ENCODE results near the gene TECPR2. TPM values are rescaled to one million over a fixed set of nuclear protein-coding genes. Genes with fewer than 3 reads are reported as not detected.

The TECPR2 gene
- total and polyA plus RNA-seq, 12 donors = 5.1 to 74.3 (median 12.9) TPM

- H3K9me3 ChIP-seq (replicated peaks in 1 of 3) = no peaks in the 10 kb centered on the region
- peaks cover 6 to 18% of the 10 kb centered on the region in 2 donors for H3K4me1 ChIP-seq (replicated peaks in 1 of 2)
- H3K27ac ChIP-seq = no peak overlapping the region
- no peaks in the 10 kb centered on the region for H3K27me3 ChIP-seq
- DNase-seq = no peak
- no peak overlapping the region for H3K4me3 ChIP-seq
- H3K36me3 ChIP-seq (replicated peaks in 1 of 2) = peaks cover 0 to 49% of the 10 kb centered on the region in 2 donors
- 90 to 96% (median 93%) methylated on average over 2 of the region's 2 CpGs for WGBS, 4 donors
- intact Hi-C loops (cut with DNase I) = no loop called here
- no peak for TF ChIP-seq POLR2A (IDR thresholded peaks at IDR 0.05)
- TF ChIP-seq, protein P1, sequence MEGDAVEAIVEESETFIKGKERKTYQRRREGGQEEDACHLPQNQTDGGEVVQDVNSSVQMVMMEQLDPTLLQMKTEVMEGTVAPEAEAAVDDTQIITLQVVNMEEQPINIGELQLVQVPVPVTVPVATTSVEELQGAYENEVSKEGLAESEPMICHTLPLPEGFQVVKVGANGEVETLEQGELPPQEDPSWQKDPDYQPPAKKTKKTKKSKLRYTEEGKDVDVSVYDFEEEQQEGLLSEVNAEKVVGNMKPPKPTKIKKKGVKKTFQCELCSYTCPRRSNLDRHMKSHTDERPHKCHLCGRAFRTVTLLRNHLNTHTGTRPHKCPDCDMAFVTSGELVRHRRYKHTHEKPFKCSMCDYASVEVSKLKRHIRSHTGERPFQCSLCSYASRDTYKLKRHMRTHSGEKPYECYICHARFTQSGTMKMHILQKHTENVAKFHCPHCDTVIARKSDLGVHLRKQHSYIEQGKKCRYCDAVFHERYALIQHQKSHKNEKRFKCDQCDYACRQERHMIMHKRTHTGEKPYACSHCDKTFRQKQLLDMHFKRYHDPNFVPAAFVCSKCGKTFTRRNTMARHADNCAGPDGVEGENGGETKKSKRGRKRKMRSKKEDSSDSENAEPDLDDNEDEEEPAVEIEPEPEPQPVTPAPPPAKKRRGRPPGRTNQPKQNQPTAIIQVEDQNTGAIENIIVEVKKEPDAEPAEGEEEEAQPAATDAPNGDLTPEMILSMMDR (IDR thresholded peaks at IDR 0.05) = no peak
These were observed 3.4 kb upstream of the TECPR2 start for GRCh38 chr14:102359341-102359740.

GRCh38 chr14:102360388-102360787 lies 2.4 kb upstream of the TECPR2 start:
- TF ChIP-seq POLR2A (IDR thresholded peaks at IDR 0.05) = no peak
- TF ChIP-seq, protein P1 (IDR thresholded peaks at IDR 0.05) = no peak
- 92 to 100% (median 98%) methylated on average over 3 of the region's 3 CpGs for WGBS, 4 donors
- Histone ChIP-seq H3K36me3 (replicated peaks in 1 of 2) (peaks cover 0 to 38% of the 10 kb centered on the region in 2 donors), H3K27me3 (no peaks in the 10 kb centered on the region), H3K4me1 (replicated peaks in 1 of 2) (peaks cover 9 to 20% of the 10 kb centered on the region in 2 donors), H3K9me3 (replicated peaks in 1 of 3) (no peaks in the 10 kb centered on the region), H3K4me3 (no peak overlapping the region), H3K27ac (no peak overlapping the region)
- no peak for DNase-seq
- intact Hi-C loops (cut with DNase I) = no loop called here

DNA sequence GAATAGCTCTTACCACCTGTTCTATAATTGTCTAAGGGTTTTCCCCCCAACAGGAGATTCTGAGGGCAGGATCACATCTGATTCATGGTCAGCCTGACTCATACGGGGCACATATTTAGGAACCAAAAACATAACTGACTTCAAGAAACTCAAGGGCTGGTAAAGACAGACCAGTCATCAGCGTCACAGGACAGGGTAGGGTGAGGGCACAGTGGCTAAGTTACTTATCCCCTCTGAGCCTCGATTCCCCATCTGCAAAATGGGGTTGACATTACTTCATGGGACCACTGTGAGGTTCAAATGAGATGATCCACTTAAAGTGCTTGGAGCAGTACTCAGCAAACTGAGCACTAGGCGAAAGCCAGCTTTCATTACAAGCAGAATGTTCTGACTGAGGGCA lies 657 bp upstream of the TECPR2 start:
- Histone ChIP-seq H3K4me3 (peak overlapping the region; percentile 34 to 95 (median 82)), H3K9me3 (replicated peaks in 1 of 3) (no peaks in the 10 kb centered on the region), H3K27ac (peak overlapping the region in 4 of 5 donors; percentile 59 to 89 (median 83)), H3K4me1 (replicated peaks in 1 of 2) (peaks cover 9 to 20% of the 10 kb centered on the region in 2 donors), H3K27me3 (no peaks in the 10 kb centered on the region), H3K36me3 (replicated peaks in 1 of 2) (peaks cover 0 to 21% of the 10 kb centered on the region in 2 donors)
- TF ChIP-seq, protein P1 (IDR thresholded peaks at IDR 0.05) = no peak
- no peak for TF ChIP-seq POLR2A (IDR thresholded peaks at IDR 0.05)
- DNase-seq = peak in 2 of 7 donors; percentile 21 to 25
- WGBS, 4 donors = 2 to 14% (median 12%) methylated on average over 3 to 4 of the region's 4 CpGs
- intact Hi-C loops (cut with DNase I) = no loop called here

DNA sequence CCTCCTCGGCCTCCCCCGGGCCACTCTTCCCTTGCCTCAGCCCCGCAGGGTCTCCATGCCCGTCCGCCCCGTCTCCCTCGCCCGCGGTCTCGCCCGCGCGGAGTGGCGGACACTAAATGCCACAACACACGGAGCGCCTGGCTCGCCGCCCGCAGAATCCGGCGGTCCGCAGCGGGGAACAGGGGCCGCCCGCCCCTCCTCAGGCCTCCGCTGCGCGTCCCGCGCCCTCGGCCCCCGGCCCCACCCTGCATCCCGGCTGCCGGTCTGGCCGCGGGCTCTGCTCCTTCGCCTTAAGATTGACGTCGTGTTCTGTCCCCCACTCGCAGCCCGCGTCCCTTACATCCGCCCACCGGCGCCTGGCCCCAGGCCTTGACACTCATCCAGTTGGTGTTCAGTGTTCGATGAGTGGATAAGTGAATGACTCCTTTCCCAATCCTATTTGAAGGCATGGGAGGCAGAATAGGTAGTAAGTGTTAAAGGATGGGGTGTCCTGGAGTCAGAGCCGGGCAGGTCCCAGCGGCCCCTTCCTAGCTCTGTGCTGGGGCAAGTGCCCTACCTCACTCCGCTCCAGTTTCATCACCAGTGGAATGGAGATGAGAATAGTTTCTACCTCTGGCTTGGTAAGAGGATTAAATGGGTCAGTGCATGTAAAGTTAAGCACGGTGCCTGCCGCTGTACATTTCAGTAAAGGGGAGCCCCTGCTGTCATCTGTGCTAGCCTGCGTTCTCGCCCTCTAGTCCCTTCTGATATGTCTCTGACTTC lies 622 bp downstream of the TECPR2 start:
- peak in 5 of 7 donors; percentile 44 to 72 (median 57) for DNase-seq
- H3K4me3 ChIP-seq = peak overlapping the region; percentile 78 to 99 (median 91)
- WGBS, 4 donors = 2 to 7% (median 4%) methylated on average over 19 to 52 of the region's 53 CpGs
- H3K4me1 ChIP-seq (replicated peaks in 1 of 2) = peaks cover 9 to 20% of the 10 kb centered on the region in 2 donors
- no peaks in the 10 kb centered on the region for H3K9me3 ChIP-seq (replicated peaks in 1 of 3)
- TF ChIP-seq POLR2A (IDR thresholded peaks at IDR 0.05) = peak in 1 of 2 donors; percentile 3
- TF ChIP-seq, protein P1 (IDR thresholded peaks at IDR 0.05) = no peak
- intact Hi-C loops (cut with DNase I) = no loop called here
- peaks cover 0 to 8% of the 10 kb centered on the region in 2 donors for H3K36me3 ChIP-seq (replicated peaks in 1 of 2)
- H3K27ac ChIP-seq = peak overlapping the region in 4 of 5 donors; percentile 59 to 89 (median 83)
- H3K27me3 ChIP-seq = no peaks in the 10 kb centered on the region

All from adrenal gland (tissue), 12 donors.